Measurements from ENCODE around the gene GLIS1. TPM values are rescaled to one million over a fixed set of nuclear protein-coding genes. Genes with fewer than 3 reads are reported as not detected.

GLIS1 gene
- total and polyA plus RNA-seq, 2 donors (not counting 3 experiments of a cell fraction or from before 2014, with no cell fraction given), result not detected

DNA sequence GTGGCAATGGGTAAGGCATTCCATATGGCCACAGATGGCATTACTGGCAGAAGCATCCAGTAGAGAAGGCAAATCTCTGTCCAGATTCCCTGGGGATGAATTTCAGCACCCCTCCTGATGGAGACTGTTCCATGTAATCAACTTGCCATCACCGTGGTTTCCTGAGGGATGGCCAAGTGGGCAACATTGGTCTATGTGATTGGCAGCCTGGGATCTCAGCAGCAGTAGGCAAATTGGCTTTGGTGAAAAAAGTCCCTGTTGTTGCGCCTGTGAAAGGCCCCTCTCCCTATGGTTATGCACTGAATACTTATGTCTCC is 260.5 kb downstream of the GLIS1 start:
- Histone ChIP-seq H3K4me3 (replicated peaks in 1 of 3; ENCODE audit: insufficient read depth in 1 of 3, low read depth in 1 of 3, low read length in 3 of 3) (no peak overlapping the region), H3K9me3 (replicated peaks; ENCODE audit: control insufficient read depth, insufficient read depth, low read length) (no peaks in the 10 kb centered on the region), H3K27me3 (ENCODE audit: control insufficient read depth in 2 of 2, insufficient read depth in 2 of 2, low read length in 2 of 2) (peaks cover 0 to 4% of the 10 kb centered on the region in 2 experiments), H3K4me2 (ENCODE audit: insufficient read depth, low read length) (no peak overlapping the region), H3K36me3 (ENCODE audit: control insufficient read depth in 2 of 2, extremely low read depth in 1 of 2, insufficient read depth in 2 of 2, low read length in 2 of 2) (no peaks in the 10 kb centered on the region), H3K9me1 (replicated peaks; ENCODE audit: control insufficient read depth, extremely low read depth, insufficient read depth, low read length) (no peaks in the 10 kb centered on the region), H3K79me2 (ENCODE audit: control insufficient read depth, insufficient read depth, low read length) (no peaks in the 10 kb centered on the region), H4K20me1 (replicated peaks; ENCODE audit: control insufficient read depth, extremely low read depth, insufficient read depth, low read length) (no peaks in the 10 kb centered on the region), H3K4me1 (ENCODE audit: control insufficient read depth, extremely low read depth, insufficient read depth, low read length) (no peaks in the 10 kb centered on the region), H2AFZ (ENCODE audit: low read depth, low read length) (no peak overlapping the region), H3K9ac (replicated peaks; ENCODE audit: extremely low read depth, insufficient read depth, low read length) (no peak overlapping the region), H3K27ac (ENCODE audit: insufficient read depth, low read depth, low read length) (no peak overlapping the region)
- TF ChIP-seq, protein P1, sequence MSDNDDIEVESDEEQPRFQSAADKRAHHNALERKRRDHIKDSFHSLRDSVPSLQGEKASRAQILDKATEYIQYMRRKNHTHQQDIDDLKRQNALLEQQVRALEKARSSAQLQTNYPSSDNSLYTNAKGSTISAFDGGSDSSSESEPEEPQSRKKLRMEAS (IDR thresholded peaks at IDR 0.05; ENCODE audit: insufficient read depth, insufficient read length), result no peak
- no peak for TF ChIP-seq GATA2 (IDR thresholded peaks at IDR 0.05; ENCODE audit: insufficient read depth, insufficient read length, low read depth, low read length)
- no peak for TF ChIP-seq EZH2 (IDR thresholded peaks at IDR 0.05; ENCODE audit: borderline replicate concordance, low read depth, low read length, severe bottlenecking)
- TF ChIP-seq POLR2AphosphoS5 (IDR thresholded peaks at IDR 0.05; ENCODE audit: insufficient read depth, low read depth, low read length), result no peak
- no peak for TF ChIP-seq JUN (IDR thresholded peaks at IDR 0.05; ENCODE audit: borderline replicate concordance, insufficient read depth, insufficient read length, low read depth)
- TF ChIP-seq POLR2A (IDR thresholded peaks at IDR 0.05; ENCODE audit: low read depth, low read length), result no peak
- TF ChIP-seq, protein P2, sequence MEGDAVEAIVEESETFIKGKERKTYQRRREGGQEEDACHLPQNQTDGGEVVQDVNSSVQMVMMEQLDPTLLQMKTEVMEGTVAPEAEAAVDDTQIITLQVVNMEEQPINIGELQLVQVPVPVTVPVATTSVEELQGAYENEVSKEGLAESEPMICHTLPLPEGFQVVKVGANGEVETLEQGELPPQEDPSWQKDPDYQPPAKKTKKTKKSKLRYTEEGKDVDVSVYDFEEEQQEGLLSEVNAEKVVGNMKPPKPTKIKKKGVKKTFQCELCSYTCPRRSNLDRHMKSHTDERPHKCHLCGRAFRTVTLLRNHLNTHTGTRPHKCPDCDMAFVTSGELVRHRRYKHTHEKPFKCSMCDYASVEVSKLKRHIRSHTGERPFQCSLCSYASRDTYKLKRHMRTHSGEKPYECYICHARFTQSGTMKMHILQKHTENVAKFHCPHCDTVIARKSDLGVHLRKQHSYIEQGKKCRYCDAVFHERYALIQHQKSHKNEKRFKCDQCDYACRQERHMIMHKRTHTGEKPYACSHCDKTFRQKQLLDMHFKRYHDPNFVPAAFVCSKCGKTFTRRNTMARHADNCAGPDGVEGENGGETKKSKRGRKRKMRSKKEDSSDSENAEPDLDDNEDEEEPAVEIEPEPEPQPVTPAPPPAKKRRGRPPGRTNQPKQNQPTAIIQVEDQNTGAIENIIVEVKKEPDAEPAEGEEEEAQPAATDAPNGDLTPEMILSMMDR (IDR thresholded peaks at IDR 0.05; ENCODE audit: extremely low read depth in 1 of 2, insufficient read depth in 1 of 2, low read depth in 1 of 2, low read length in 2 of 2), result no peak
- no peak for TF ChIP-seq FOS (IDR thresholded peaks at IDR 0.05; ENCODE audit: borderline replicate concordance, insufficient read depth, low read length)
- no peak for TF ChIP-seq MYC (IDR thresholded peaks at IDR 0.05; ENCODE audit: low read depth, low read length)
- FAIRE-seq, result no peak
- intact Hi-C loops (cut with micrococcal nuclease), result no loop called here
- ChIA-PET CTCF (no interaction called here), POLR2A (no interaction called here)
- dilution Hi-C loops (cut with MboI; ENCODE audit: extremely low pct_ligation_motif_present, low sequenced_read_pairs), result no loop called here
- BruUV-seq (replicated peaks), result no TSS peak
- no peak for DNase-seq (ENCODE audit: low read depth, low spot score)
